Activated T-cell treated with anti-CD3 and anti-CD28 coated beads for 4 hours (primary cell): ENCODE data around the gene RASD2.

Experiments used
- DNase-seq: peaks from one replicate; pipeline ENCODE4 v3.0.0-alpha.2; 2020

Gene RASD2

DNA sequence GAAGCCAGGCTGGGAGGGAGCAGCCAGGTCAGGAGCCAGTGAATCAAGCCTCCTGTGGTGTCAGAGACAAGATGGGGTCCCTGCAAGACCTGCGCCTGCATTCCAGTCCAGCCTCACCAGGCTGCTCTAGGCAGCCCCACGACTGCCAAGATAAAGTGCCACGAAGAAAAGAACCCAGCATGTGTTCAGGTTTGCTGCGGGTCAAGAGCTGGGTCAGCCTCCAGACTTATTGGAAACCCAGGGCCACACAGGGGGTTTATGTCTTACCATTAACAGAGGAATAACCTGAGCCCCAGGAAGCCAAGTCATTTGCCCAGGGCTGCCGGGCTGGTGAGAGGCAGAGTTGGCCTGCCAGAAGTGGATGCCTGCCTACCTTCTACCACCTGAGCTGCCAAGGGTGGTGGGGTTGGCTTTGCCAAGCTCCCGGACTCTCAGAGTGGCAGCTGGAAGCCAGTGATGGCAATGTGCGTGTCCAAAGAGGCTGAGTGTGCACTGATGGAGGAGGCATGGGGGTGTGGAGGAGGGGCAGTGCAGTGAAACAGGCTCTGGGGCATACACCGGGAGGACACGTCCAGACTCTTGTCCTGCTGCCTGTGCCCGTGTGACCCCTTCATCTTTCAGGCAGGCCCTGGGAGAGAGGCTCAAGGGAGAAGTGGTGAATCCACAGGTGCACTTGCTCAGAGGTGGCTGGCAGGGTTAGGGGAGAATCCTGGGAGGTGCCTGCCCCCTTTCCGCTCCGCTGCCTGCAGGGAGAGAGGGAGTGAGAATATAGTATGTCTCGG lies 1.7 kb downstream of the RASD2 start:
- no peak for DNase-seq

- no peak for DNase-seq
Measured at GRCh38 chr22:35542939-35543516, 2.4 kb downstream of the RASD2 start.

GRCh38 chr22:35543702-35544101 lies 3.1 kb downstream of the RASD2 start:
- no peak for DNase-seq

DNA sequence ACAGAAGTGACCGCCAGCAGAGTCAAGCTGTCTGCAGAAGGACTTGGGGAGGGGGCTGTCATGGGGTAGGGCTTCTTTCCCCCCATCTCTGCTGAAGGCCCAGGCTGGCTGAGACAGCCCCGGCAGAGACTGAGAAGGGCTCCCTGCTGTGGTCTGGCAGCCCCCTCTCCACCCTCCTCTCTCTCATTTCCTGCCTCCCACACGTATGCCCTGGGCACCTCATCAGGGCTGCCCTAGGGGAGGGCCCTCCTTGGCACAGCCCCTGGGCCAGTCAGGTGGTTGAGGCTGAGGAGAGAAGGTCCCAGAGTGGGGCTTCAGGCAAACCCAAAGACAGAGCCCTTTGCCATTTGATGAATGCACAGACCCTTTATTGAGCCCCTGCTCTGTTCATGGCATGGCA lies 3.6 kb downstream of the RASD2 start:
- DNase-seq = no peak

- no peak for DNase-seq
Measured at GRCh38 chr22:35544827-35545226, 4.2 kb downstream of the RASD2 start.

DNA sequence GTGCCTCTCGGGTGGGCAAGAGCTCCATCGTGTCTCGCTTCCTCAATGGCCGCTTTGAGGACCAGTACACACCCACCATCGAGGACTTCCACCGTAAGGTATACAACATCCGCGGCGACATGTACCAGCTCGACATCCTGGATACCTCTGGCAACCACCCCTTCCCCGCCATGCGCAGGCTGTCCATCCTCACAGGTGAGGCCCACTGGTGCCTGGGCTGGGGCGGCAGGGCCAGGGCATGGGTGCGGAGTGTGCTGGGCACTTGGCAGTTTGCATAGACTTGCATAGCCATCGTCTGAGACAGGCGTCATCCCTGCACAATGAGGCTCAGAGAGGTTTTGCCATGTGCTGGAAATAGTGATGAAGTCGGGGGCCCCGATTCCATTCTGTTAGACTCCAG lies 6.3 kb downstream of the RASD2 start:
- DNase-seq = no peak

- DNase-seq = no peak
Measured at GRCh38 chr22:35547987-35548721, 7.5 kb downstream of the RASD2 start.

DNA sequence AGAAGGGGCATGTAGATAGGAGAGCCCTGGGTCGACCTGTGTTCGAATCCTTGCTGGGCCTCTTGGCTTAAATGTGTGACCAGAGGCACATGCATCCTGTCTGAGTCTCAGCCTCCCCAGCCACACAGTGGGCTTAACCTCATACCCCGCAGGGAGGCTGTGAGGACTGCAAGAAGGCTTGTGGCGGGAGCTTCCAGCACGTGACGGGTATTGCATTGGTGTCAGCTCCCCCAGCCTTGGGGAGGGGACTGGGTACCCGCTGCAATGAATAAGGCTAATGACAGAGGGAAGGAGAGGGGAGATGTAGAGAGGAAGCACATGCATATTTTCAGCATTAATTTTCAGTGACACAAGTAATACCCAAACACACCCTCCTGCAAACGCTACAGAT lies 8.1 kb downstream of the RASD2 start:
- no peak for DNase-seq

DNA sequence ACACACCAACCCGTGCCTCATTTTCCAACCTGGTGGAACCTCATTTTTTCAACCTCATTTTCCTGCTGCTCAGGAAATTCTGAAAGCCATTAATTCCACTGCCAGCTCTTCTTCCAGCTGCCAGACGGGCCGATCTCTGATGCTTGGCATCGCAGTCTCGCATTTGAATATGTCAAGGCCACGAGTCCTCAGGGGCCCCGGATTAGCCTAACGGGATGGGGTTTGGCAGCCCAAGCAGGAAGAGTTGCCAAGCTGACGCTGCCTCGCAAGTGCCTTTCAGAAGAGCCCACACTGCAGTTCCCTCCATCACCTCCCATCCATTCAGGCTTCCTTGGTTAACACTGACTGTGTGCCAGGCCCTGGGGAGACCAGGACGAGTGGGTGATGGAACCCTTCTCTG lies 8.7 kb downstream of the RASD2 start:
- DNase-seq = no peak

DNA sequence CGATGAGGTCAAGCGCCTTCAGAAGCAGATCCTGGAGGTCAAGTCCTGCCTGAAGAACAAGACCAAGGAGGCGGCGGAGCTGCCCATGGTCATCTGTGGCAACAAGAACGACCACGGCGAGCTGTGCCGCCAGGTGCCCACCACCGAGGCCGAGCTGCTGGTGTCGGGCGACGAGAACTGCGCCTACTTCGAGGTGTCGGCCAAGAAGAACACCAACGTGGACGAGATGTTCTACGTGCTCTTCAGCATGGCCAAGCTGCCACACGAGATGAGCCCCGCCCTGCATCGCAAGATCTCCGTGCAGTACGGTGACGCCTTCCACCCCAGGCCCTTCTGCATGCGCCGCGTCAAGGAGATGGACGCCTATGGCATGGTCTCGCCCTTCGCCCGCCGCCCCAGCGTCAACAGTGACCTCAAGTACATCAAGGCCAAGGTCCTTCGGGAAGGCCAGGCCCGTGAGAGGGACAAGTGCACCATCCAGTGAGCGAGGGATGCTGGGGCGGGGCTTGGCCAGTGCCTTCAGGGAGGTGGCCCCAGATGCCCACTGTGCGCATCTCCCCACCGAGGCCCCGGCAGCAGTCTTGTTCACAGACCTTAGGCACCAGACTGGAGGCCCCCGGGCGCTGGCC lies 11.0 kb downstream of the RASD2 start:
- DNase-seq = no peak

GRCh38 chr22:35552196-35552842 lies 11.7 kb downstream of the RASD2 start:
- DNase-seq = peak; percentile 68

DNA sequence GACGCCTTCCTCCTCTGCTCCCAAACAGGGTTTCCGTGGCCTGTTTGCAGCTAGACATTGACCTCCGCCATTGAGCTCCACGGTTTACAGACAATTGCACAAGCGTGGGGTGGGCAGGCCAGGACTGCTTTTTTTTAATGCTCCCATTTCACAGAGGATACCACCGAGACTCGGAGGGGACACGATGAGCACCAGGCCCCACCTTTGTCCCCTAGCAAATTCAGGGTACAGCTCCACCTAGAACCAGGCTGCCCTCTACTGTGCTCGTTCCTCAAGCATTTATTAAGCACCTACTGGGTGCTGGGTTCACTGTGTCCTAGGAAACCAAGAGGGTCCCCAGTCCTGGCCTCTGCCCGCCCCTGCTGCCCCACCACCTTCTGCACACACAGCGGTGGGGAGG lies 12.2 kb downstream of the RASD2 start:
- DNase-seq = no peak

DNA sequence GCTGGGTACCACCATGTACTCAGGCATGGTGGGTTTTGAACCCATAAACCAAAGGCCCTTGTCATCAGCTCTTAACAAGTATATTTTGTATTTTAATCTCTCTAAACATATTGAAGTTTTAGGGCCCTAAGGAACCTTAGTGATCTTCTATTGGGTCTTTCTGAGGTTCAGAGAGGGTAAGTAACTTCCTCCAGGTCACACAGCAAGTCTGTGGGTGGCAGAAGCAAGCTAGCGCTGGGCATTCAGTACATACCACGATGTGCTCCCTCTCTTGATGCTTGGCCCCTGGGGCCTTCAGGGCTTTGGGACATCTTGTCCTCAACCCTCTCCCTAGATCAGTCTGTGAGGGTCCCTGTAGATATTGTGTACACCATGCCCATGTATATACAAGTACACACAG lies 12.7 kb downstream of the RASD2 start:
- no peak for DNase-seq

GRCh38 chr22:35554297-35554845 lies 13.7 kb downstream of the RASD2 start:
- no peak for DNase-seq

DNA sequence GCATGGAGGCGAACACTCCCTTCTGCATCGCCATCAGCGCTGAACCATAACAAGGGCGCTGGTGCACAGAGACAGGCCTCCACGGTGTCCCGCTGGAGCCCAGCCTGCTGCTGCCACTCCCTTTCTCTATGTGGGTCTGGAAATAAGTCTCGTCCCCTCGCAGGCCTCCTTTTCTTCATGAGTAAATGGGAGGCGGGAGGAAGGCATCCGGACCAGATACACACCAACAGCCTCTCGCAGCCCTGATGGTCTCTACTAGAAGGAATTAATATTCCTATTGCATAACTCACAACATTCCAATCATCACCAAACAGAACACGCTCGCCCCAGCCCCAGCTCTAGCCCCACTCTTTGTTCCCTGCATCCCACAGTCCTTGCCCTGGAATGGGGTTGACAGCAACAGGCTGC lies 14.9 kb downstream of the RASD2 start:
- DNase-seq = no peak

DNA sequence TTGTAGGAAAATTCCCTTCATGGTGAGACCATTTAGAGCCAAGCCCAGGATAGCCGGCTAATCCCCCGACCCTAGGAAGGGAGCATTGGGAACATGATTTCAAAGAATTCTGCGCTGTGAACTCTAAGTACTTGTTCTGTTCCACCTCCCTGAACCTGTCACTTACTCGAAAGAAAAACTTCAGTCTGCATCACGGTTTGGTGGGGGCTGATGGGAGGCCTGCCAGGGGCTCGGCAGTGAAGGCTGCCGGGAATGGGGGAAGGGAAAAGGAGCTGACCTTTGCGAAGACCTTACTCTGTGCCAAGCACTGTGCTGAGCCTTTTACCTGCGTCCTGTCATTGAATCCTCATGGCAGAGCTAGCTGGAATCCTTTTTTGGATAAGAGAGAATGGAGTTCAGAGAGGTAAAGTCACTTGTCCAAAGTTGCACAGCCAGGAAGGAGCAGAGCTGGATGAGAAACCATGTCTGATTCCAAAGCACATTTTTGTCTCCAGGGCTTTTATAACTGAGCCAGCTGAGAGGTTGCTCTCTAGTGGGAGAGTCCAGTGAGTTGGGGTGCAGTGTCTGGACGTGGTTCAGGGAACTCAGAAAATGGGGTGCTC lies 15.4 kb downstream of the RASD2 start:
- DNase-seq = no peak

DNA sequence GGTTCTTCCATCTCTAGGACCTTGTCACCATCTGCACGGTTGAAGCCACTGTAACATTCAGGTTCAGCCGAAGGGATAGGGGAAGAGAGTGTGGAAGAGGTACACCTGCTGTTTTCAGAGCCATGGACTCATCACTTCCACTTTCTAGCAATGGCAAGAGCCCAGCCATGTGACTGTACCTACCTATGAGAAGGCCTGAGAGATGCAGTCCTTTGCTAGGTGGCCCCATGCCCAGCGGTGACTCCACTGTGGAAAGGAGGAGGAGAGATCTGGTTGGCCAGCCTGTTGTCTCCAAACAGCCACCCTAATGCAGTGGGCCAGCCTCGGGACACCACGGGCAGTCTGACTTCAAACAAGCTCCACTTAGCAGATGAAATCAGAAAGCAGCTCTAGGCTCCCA lies 16.0 kb downstream of the RASD2 start:
- DNase-seq = no peak

- no peak for DNase-seq
Measured at GRCh38 chr22:35558031-35558430, 17.4 kb downstream of the RASD2 start.

GRCh38 chr22:35558719-35559118 lies 18.1 kb downstream of the RASD2 start:
- no peak for DNase-seq

GRCh38 chr22:35559354-35560005 lies 18.8 kb downstream of the RASD2 start:
- DNase-seq = no peak

- DNase-seq = no peak
Measured at GRCh38 chr22:35560366-35560765, 19.7 kb downstream of the RASD2 start.

DNA sequence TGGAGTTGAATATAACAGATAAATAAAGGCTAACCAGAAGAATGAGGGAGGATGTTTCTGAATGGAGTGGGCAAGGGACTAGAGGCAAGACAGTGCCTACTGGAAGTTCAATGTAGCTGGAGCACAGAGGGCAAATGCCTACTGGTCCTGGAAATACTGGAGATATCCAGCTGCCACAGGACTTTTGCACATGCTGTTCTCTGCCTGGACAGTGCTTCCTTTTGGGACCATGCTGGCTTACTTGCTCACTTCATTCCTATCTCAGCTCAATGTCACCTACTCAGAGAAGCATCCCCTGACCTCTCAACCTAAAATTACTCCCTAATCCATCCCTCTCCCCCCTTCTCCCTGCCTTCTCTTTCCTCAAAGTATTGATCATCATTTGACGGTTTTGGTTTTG lies 20.2 kb downstream of the RASD2 start:
- no peak for DNase-seq
